AG09319 (cell line): Measurements from ENCODE around the gene CAMK2A.

Source experiments
- DNase-seq: peaks from one replicate; pipeline ENCODE4 v3.0.0-alpha.2; 2010; ENCODE audit warnings: low read depth; ENCODE audit errors: extremely low read depth
- CTCF ChIP-seq: IDR thresholded peaks from 2 replicates; pipeline ENCODE4 v1.5.1; 2011; ENCODE audit warnings: low read depth, mild to moderate bottlenecking, inconsistent platforms, low read length, moderate library complexity

CAMK2A gene

GRCh38 chr5:150278046-150278730 is 11.4 kb downstream of the CAMK2A start:
- no peak for DNase-seq
- no peak for TF ChIP-seq CTCF

GRCh38 chr5:150277043-150277442 is 12.5 kb downstream of the CAMK2A start:
- DNase-seq, result no peak
- TF ChIP-seq CTCF, result no peak

GRCh38 chr5:150274811-150275210 is 14.8 kb downstream of the CAMK2A start:
- no peak for DNase-seq
- TF ChIP-seq CTCF, result no peak

- peak; percentile 60 for TF ChIP-seq CTCF
- DNase-seq, result peak; percentile 16
These were observed 17.0 kb downstream of the CAMK2A start for GRCh38 chr5:150272531-150272930.

GRCh38 chr5:150271923-150272322 is 17.6 kb downstream of the CAMK2A start:
- no peak for DNase-seq

GRCh38 chr5:150271296-150271692 is 18.3 kb downstream of the CAMK2A start:
- TF ChIP-seq CTCF, result no peak

More at GRCh38 chr5:150271923-150272322, 17.6 kb downstream of the CAMK2A start:
- no peak for TF ChIP-seq CTCF

GRCh38 chr5:150270541-150271295 is 18.9 kb downstream of the CAMK2A start:
- DNase-seq, result no peak
- no peak for TF ChIP-seq CTCF

More at GRCh38 chr5:150271296-150271692, 18.3 kb downstream of the CAMK2A start:
- DNase-seq, result no peak
